ENCODE measurements around the gene EPB41L2. TPM values are rescaled to one million over a fixed set of nuclear protein-coding genes. Genes with fewer than 3 reads are reported as not detected.

Gene EPB41L2
- total and polyA plus RNA-seq, 2 donors from 2014 or later, result 19.6 to 111 TPM

GRCh38 chr6:130968476-130968875 lies 94.6 kb downstream of the EPB41L2 start:
- no peaks in the 10 kb centered on the region for H3K9me3 ChIP-seq (ENCODE audit: control insufficient read depth in 2 of 3, insufficient read depth in 1 of 3, low read length in 3 of 3)
- intact Hi-C loops (cut with DNase I), result no loop called here
- H3K27me3 ChIP-seq (ENCODE audit: control insufficient read depth, insufficient read depth, low read length), result no peaks in the 10 kb centered on the region
- peak overlapping the region in 2 of 3 donors; percentile 58 to 70 for H3K4me3 ChIP-seq (ENCODE audit: low read length in 3 of 3)
- peak overlapping the region in 1 of 3 donors; percentile 16 for H3K9ac ChIP-seq (ENCODE audit: low read length in 3 of 3)
- peak in 1 of 5 donors; percentile 37 for DNase-seq
- TF ChIP-seq, protein P1, sequence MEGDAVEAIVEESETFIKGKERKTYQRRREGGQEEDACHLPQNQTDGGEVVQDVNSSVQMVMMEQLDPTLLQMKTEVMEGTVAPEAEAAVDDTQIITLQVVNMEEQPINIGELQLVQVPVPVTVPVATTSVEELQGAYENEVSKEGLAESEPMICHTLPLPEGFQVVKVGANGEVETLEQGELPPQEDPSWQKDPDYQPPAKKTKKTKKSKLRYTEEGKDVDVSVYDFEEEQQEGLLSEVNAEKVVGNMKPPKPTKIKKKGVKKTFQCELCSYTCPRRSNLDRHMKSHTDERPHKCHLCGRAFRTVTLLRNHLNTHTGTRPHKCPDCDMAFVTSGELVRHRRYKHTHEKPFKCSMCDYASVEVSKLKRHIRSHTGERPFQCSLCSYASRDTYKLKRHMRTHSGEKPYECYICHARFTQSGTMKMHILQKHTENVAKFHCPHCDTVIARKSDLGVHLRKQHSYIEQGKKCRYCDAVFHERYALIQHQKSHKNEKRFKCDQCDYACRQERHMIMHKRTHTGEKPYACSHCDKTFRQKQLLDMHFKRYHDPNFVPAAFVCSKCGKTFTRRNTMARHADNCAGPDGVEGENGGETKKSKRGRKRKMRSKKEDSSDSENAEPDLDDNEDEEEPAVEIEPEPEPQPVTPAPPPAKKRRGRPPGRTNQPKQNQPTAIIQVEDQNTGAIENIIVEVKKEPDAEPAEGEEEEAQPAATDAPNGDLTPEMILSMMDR (IDR thresholded peaks at IDR 0.05; ENCODE audit: borderline replicate concordance, extremely low read depth, insufficient read depth), result no peak
- peaks cover 0 to 5% (median 0%) of the 10 kb centered on the region in 3 donors for H3K4me1 ChIP-seq (ENCODE audit: control insufficient read depth in 2 of 3, insufficient read depth in 2 of 3, low read depth in 1 of 3, low read length in 3 of 3)
- no peaks in the 10 kb centered on the region for H3K36me3 ChIP-seq (ENCODE audit: control insufficient read depth in 2 of 3, insufficient read depth in 3 of 3, low read length in 3 of 3)
- no peak for FAIRE-seq
- H3K27ac ChIP-seq (ENCODE audit: low read depth in 2 of 2, low read length in 2 of 2), result no peak overlapping the region

- DNase-seq (peak in 1 of 5 donors; percentile 43), FAIRE-seq (no peak)
- H3K4me1 ChIP-seq (ENCODE audit: control insufficient read depth in 2 of 3, insufficient read depth in 2 of 3, low read depth in 1 of 3, low read length in 3 of 3), result peaks cover 0 to 5% (median 0%) of the 10 kb centered on the region in 3 donors
- TF ChIP-seq, protein P1 (IDR thresholded peaks at IDR 0.05; ENCODE audit: borderline replicate concordance, extremely low read depth, insufficient read depth), result no peak
- no peak overlapping the region for H3K27ac ChIP-seq (ENCODE audit: low read depth in 2 of 2, low read length in 2 of 2)
- H3K27me3 ChIP-seq (ENCODE audit: control insufficient read depth, insufficient read depth, low read length), result no peaks in the 10 kb centered on the region
- no peak overlapping the region for H3K9ac ChIP-seq (ENCODE audit: low read length in 3 of 3)
- intact Hi-C loops (cut with DNase I), result no loop called here
- peak overlapping the region; percentile 7 to 70 (median 26) for H3K4me3 ChIP-seq (ENCODE audit: low read length in 3 of 3)
- no peaks in the 10 kb centered on the region for H3K9me3 ChIP-seq (ENCODE audit: control insufficient read depth in 2 of 3, insufficient read depth in 1 of 3, low read length in 3 of 3)
- no peaks in the 10 kb centered on the region for H3K36me3 ChIP-seq (ENCODE audit: control insufficient read depth in 2 of 3, insufficient read depth in 3 of 3, low read length in 3 of 3)
Observed at GRCh38 chr6:130967502-130968445, 95.3 kb downstream of the EPB41L2 start.

DNA sequence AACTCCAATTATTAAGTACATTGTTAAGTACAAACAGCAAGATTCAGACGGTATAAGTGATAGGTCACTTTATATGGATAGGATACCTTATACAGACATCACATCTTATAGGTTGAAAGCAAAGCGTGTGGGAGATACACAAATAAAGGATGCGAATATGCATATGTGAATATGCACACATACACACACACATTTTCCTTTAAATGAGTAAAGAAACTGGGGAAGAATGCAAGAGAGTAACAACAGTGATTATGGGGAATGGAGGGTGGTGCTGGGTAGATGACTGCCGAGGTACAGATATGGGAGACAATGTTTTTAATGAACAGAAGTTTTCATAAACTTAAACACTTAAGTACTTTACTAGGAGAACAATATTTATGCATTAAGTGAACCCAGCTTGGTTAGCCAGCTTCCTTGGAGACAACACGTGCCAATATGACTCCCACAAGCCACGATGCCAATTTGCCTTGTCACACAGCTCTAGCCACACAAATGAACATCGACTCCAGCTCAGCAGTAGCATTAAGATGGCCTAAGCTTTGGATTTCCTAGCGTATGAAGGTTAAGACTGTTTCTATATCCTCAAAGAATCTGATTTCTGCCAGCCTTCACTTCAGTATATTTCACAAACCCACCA lies 96.6 kb downstream of the EPB41L2 start:
- Histone ChIP-seq H3K36me3 (ENCODE audit: control insufficient read depth in 2 of 3, insufficient read depth in 3 of 3, low read length in 3 of 3) (no peaks in the 10 kb centered on the region), H3K27ac (ENCODE audit: low read depth in 2 of 2, low read length in 2 of 2) (no peak overlapping the region), H3K9me3 (ENCODE audit: control insufficient read depth in 2 of 3, insufficient read depth in 1 of 3, low read length in 3 of 3) (no peaks in the 10 kb centered on the region), H3K9ac (ENCODE audit: low read length in 3 of 3) (no peak overlapping the region), H3K4me3 (ENCODE audit: low read length in 3 of 3) (no peak overlapping the region), H3K4me1 (ENCODE audit: control insufficient read depth in 2 of 3, insufficient read depth in 2 of 3, low read depth in 1 of 3, low read length in 3 of 3) (peaks cover 0 to 5% (median 0%) of the 10 kb centered on the region in 3 donors), H3K27me3 (ENCODE audit: control insufficient read depth, insufficient read depth, low read length) (no peaks in the 10 kb centered on the region)
- intact Hi-C loops (cut with DNase I), result no loop called here
- no peak for FAIRE-seq
- TF ChIP-seq, protein P1 (IDR thresholded peaks at IDR 0.05; ENCODE audit: borderline replicate concordance, extremely low read depth, insufficient read depth), result no peak
- no peak for DNase-seq

All from kidney (tissue), 14 donors.